Measurements from ENCODE around the gene TSLP.
A peak's percentile ranks its signal among the peaks of the same experiment; 100 is the strongest.

The TSLP gene

DNA sequence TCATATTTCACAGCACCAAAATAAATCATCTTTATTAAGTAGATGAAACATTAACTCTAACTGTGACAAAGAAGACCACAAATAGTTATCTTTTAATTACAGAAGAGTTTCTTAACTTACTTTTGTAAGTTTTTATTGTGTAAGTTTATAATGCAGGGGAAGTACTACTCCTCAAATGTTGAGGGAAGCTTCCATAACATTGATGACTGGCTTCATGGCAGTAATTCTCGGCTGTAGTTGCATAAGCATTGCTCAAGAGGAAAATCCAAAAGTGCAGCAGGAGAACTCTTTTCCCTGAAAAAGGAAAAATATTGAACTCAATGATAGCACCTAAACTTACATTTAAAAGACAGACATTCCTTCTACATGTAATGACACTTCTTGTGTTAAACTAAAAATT is 4.6 kb downstream of the TSLP start:
- H3K36me3 ChIP-seq (ENCODE audit: control insufficient read depth, insufficient read depth, low read length), result no peaks in the 10 kb centered on the region
- no peak overlapping the region for H3K4me3 ChIP-seq (replicated peaks; ENCODE audit: low read depth, low read length)
- no peaks in the 10 kb centered on the region; the same call in 1 of the 2 replicates for H3K27me3 ChIP-seq (replicated peaks; ENCODE audit: control insufficient read depth, insufficient read depth, low read length)
- no peak for DNase-seq (ENCODE audit: extremely low read depth, insufficient read length)
- no peak for TF ChIP-seq CTCF (IDR thresholded peaks at IDR 0.05; ENCODE audit: insufficient read depth, low read length, poor library complexity, severe bottlenecking)

- Histone ChIP-seq H3K4me3 (replicated peaks; ENCODE audit: low read depth, low read length) (no peak overlapping the region), H3K36me3 (ENCODE audit: control insufficient read depth, insufficient read depth, low read length) (no peaks in the 10 kb centered on the region), H3K27me3 (replicated peaks; ENCODE audit: control insufficient read depth, insufficient read depth, low read length) (no peaks in the 10 kb centered on the region)
- TF ChIP-seq CTCF (IDR thresholded peaks at IDR 0.05; ENCODE audit: insufficient read depth, low read length, poor library complexity, severe bottlenecking), result no peak
- DNase-seq (ENCODE audit: extremely low read depth, insufficient read length), result no peak
These were observed 6.2 kb downstream of the TSLP start for GRCh38 chr5:111077678-111078077.

DNA sequence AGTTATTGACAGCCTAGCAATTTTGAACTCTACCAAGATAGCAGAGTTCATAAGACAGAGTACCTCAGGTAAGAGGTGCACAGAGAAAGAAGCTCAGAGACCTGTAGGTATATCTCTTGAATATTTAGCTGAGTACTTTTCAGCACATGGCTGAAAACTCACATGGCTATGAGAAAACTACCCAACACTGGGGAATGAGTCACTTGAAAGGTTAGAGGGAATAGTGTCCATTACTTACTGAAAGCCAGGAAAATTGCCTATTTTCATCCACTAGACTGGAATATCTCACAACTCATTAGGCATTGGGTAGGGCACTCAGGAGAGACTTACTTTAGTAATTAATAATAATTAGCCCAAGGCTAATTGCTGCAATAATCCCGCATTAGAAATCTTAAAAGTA is 8.3 kb downstream of the TSLP start:
- DNase-seq (ENCODE audit: extremely low read depth, insufficient read length), result no peak
- no peaks in the 10 kb centered on the region for H3K36me3 ChIP-seq (ENCODE audit: control insufficient read depth, insufficient read depth, low read length)
- no peaks in the 10 kb centered on the region for H3K27me3 ChIP-seq (replicated peaks; ENCODE audit: control insufficient read depth, insufficient read depth, low read length)
- H3K4me3 ChIP-seq (replicated peaks; ENCODE audit: low read depth, low read length), result no peak overlapping the region
- no peak for TF ChIP-seq CTCF (IDR thresholded peaks at IDR 0.05; ENCODE audit: insufficient read depth, low read length, poor library complexity, severe bottlenecking)

DNA sequence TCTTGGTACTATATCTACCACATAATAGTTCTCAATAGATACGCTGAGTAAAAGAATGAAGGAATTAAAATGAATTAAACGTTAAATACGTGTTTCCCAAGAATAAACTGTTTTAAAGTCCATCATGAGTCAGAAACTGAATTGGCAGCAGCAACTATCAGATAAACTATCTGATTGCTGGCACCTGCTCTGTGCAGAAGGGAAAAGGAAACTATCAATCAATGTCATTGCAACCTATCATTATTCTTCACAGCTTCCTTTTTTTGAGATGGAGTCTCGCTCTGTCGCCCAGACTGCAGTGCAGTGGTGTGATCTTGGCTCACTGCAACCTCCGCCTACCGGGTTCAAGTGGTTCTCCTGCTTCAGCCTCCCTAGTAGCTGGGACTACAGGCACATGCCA is 11.8 kb downstream of the TSLP start:
- TF ChIP-seq CTCF (IDR thresholded peaks at IDR 0.05; ENCODE audit: insufficient read depth, low read length, poor library complexity, severe bottlenecking), result no peak
- H3K4me3 ChIP-seq (replicated peaks; ENCODE audit: low read depth, low read length), result no peak overlapping the region
- H3K27me3 ChIP-seq (replicated peaks; ENCODE audit: control insufficient read depth, insufficient read depth, low read length), result no peaks in the 10 kb centered on the region
- DNase-seq (ENCODE audit: extremely low read depth, insufficient read length), result peak; percentile 49
- H3K36me3 ChIP-seq (ENCODE audit: control insufficient read depth, insufficient read depth, low read length), result no peaks in the 10 kb centered on the region

- peak; percentile 89 for DNase-seq (ENCODE audit: extremely low read depth, insufficient read length)
- Histone ChIP-seq H3K36me3 (ENCODE audit: control insufficient read depth, insufficient read depth, low read length) (no peaks in the 10 kb centered on the region), H3K27me3 (replicated peaks; ENCODE audit: control insufficient read depth, insufficient read depth, low read length) (no peaks in the 10 kb centered on the region), H3K4me3 (replicated peaks; ENCODE audit: low read depth, low read length) (peak within 1 kb of the TSS; percentile 92)
- TF ChIP-seq CTCF (IDR thresholded peaks at IDR 0.05; ENCODE audit: insufficient read depth, low read length, poor library complexity, severe bottlenecking), result no peak
These were observed 20.7 kb downstream of the TSLP start, which contains the start of gene WDR36 for GRCh38 chr5:111092062-111092853. Gene WDR36 (plus strand): TSS chr5:111092348. CDS start chr5:111092457, 109 bp downstream.
